ENCODE data around the gene MRAS. TPM values are rescaled to one million over a fixed set of nuclear protein-coding genes. Genes with fewer than 3 reads are reported as not detected.

Gene MRAS
- total and polyA plus RNA-seq, 2 of the 4 experiments (the other 2 are of a cell fraction): 59.3 to 60.6 TPM

DNA sequence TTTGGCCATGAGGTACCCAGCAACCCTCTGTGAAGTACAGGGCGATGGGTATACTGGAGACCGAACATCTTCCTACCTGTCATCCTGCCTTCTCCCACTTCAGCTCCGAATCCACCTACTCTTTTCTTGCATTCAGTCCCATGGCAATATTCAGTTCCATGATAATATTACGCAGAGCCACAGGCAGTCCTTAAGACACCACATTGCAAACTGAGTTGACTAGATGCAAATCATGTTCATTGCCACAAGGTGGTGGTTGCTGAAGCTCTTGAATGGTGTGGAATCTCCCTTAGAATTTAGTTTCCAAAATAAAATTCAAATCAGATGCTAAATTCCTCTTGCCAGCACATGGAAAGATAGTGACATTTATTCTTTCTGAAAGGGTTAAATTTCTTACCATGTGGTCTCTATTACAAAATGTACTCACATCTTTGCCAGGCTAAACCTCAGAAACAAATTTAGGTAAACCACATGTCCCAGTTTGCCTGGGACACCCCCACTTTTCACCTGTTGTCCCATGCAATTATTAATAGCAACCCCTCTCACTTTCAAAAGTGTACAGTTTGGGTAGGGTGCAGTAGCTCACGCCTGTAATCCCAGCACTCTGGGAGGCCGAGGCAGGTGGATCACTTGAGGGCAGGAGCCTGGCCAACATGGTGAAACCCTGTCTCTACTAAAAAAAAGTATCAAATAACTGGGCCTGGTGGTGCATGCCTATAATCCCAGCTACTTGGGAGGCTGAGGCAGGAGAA, 17.1 kb upstream of the MRAS start:
- Histone ChIP-seq H2AK9ac (replicated peaks; ENCODE audit: low read depth, low read length, poor library complexity) (no peak overlapping the region), H3K56ac (ENCODE audit: extremely low read depth, insufficient read depth, low read length) (no peak overlapping the region), H2AFZ (replicated peaks; ENCODE audit: low read length, poor library complexity) (no peak overlapping the region), H4K5ac (ENCODE audit: low read depth, low read length) (no peak overlapping the region), H2BK15ac (ENCODE audit: low read depth, low read length) (no peak overlapping the region), H2BK20ac (ENCODE audit: low read depth, low read length) (no peak overlapping the region), H3K4me2 (ENCODE audit: low read depth, low read length) (no peak overlapping the region), H2BK5ac (ENCODE audit: low read depth, low read length, poor library complexity, severe bottlenecking) (no peak overlapping the region), H4K91ac (ENCODE audit: insufficient read depth, low read depth, low read length) (no peak overlapping the region), H3K23ac (ENCODE audit: low read depth, low read length) (no peak overlapping the region), H4K8ac (ENCODE audit: low read depth in 2 of 2, low read length in 2 of 2) (no peak overlapping the region), H3K27me3 (ENCODE audit: control insufficient read depth, insufficient read depth, low read length) (peaks cover 13% of the 10 kb centered on the region), H2AK5ac (ENCODE audit: low read depth, low read length) (no peak overlapping the region), H3K9ac (ENCODE audit: low read depth, low read length) (no peak overlapping the region), H2BK120ac (ENCODE audit: low read depth, low read length) (no peak overlapping the region), H3K4me1 (ENCODE audit: control insufficient read depth, insufficient read depth, low read length) (no peaks in the 10 kb centered on the region), H3K4ac (ENCODE audit: low read depth, low read length) (no peak overlapping the region), H3K36me3 (ENCODE audit: control insufficient read depth, insufficient read depth, low read length) (no peaks in the 10 kb centered on the region), H3K9me3 (ENCODE audit: control insufficient read depth, insufficient read depth, low read length) (no peaks in the 10 kb centered on the region), H3K14ac (replicated peaks; ENCODE audit: low read depth, low read length) (no peak overlapping the region), H3K9me1 (ENCODE audit: insufficient read depth, low read length) (no peaks in the 10 kb centered on the region), H3K27ac (ENCODE audit: insufficient read depth, low read length) (no peak overlapping the region), H3K4me3 (ENCODE audit: insufficient read depth, low read depth, low read length) (no peak overlapping the region), H4K20me1 (ENCODE audit: insufficient read depth, low read length) (no peaks in the 10 kb centered on the region), H3K79me1 (ENCODE audit: low read depth in 1 of 2, low read length in 2 of 2) (no peaks in the 10 kb centered on the region), H3K18ac (ENCODE audit: low read depth, low read length) (no peak overlapping the region)
- peak; percentile 35 for DNase-seq
- no TSS peak for BruUV-seq (replicated peaks)
- TF ChIP-seq, protein P1, sequence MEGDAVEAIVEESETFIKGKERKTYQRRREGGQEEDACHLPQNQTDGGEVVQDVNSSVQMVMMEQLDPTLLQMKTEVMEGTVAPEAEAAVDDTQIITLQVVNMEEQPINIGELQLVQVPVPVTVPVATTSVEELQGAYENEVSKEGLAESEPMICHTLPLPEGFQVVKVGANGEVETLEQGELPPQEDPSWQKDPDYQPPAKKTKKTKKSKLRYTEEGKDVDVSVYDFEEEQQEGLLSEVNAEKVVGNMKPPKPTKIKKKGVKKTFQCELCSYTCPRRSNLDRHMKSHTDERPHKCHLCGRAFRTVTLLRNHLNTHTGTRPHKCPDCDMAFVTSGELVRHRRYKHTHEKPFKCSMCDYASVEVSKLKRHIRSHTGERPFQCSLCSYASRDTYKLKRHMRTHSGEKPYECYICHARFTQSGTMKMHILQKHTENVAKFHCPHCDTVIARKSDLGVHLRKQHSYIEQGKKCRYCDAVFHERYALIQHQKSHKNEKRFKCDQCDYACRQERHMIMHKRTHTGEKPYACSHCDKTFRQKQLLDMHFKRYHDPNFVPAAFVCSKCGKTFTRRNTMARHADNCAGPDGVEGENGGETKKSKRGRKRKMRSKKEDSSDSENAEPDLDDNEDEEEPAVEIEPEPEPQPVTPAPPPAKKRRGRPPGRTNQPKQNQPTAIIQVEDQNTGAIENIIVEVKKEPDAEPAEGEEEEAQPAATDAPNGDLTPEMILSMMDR (conservative IDR thresholded peaks at IDR 0.05; ENCODE audit: low read depth, low read length): 0 out of 2 replicates have a peak, but pooled peaks have one; percentile 16
- no peak for TF ChIP-seq CEBPB (IDR thresholded peaks at IDR 0.05; ENCODE audit: low read depth, low read length)
- dilution Hi-C loops (cut with HindIII; ENCODE audit: low sequenced_read_pairs, unreplicated experiment): no loop called here
- intact Hi-C loops (cut with micrococcal nuclease): loop anchor here (5.0 kb wide), 1 partner anchor 591 kb away; no protein-coding TSS in a partner anchor
- ChIA-PET CTCF (interaction anchor here (1.3 kb wide), 2 partner anchors 16 to 35 kb away, joined by 3 read pairs; no protein-coding TSS in a partner anchor), POLR2A (ENCODE audit: unreplicated experiment) (no interaction called here)
- no CpG with 5 or more reads among the region's 6 CpGs for WGBS, 2 experiments (ENCODE audit: extremely low coverage in 2 of 2, insufficient read length in 1 of 2)
- no peak for ATAC-seq (ENCODE audit: low read depth)
- in situ Hi-C loops (cut with MboI; ENCODE audit: low sequenced_read_pairs): loop anchor here (5.0 kb wide), 1 partner anchor 91 kb away; no protein-coding TSS in a partner anchor
